ENCODE data around the gene IL11.
"Not testable (repeated sequence)": the region's sequence is repeated elsewhere in the genome, so short reads cannot be mapped to it uniquely, and the experiment has no call there.

IL11 gene

GRCh38 chr19:55336101-55336500 is 34.2 kb downstream of the IL11 start:
- H2AK5ac ChIP-seq (ENCODE audit: low read length), result no peak overlapping the region
- no peak overlapping the region for H3K4me2 ChIP-seq (ENCODE audit: low read length)
- H3K56ac ChIP-seq (ENCODE audit: low read length), result no peak overlapping the region
- no peak overlapping the region for H3K4ac ChIP-seq (ENCODE audit: low read depth, low read length)
- H2BK5ac ChIP-seq (ENCODE audit: low read length), result no peak overlapping the region
- no peak overlapping the region for H3K23ac ChIP-seq (ENCODE audit: low read length)
- H3K27ac ChIP-seq (ENCODE audit: low read depth, low read length), result no peak overlapping the region
- H4K5ac ChIP-seq (ENCODE audit: low read length), result no peak overlapping the region
- no peak for DNase-seq
- H3K9ac ChIP-seq (ENCODE audit: low read length), result no peak overlapping the region
- H4K8ac ChIP-seq (ENCODE audit: low read depth, low read length), result no peak overlapping the region
- H3K4me3 ChIP-seq (ENCODE audit: low read length), result no peak overlapping the region
- H3K79me2 ChIP-seq (ENCODE audit: control insufficient read depth, insufficient read depth, low read length), result no peaks in the 10 kb centered on the region
- no peaks in the 10 kb centered on the region for H3K36me3 ChIP-seq (ENCODE audit: control insufficient read depth, insufficient read depth, low read length)
- H2BK120ac ChIP-seq (ENCODE audit: low read depth, low read length), result no peak overlapping the region
- no peak overlapping the region for H3K18ac ChIP-seq (ENCODE audit: low read length)
- H3K27me3 ChIP-seq (ENCODE audit: insufficient read depth, low read length, poor library complexity), result no peaks in the 10 kb centered on the region
- no peak overlapping the region for H2BK15ac ChIP-seq (replicated peaks; ENCODE audit: low read depth)
- no CpG with 5 or more reads among the region's 7 CpGs for WGBS (ENCODE audit: extremely low coverage, insufficient coverage, low lambda C conversion rate)
- H3K4me1 ChIP-seq (ENCODE audit: control insufficient read depth, low read depth, low read length), result no peaks in the 10 kb centered on the region
- H3K79me1 ChIP-seq (ENCODE audit: low read length), result peaks cover 2% of the 10 kb centered on the region

GRCh38 chr19:55333870-55334269 is 36.4 kb downstream of the IL11 start:
- WGBS (ENCODE audit: extremely low coverage, insufficient coverage, low lambda C conversion rate), result no CpG with 5 or more reads among the region's 11 CpGs
- H4K8ac ChIP-seq (ENCODE audit: low read depth, low read length), result no peak overlapping the region

DNA sequence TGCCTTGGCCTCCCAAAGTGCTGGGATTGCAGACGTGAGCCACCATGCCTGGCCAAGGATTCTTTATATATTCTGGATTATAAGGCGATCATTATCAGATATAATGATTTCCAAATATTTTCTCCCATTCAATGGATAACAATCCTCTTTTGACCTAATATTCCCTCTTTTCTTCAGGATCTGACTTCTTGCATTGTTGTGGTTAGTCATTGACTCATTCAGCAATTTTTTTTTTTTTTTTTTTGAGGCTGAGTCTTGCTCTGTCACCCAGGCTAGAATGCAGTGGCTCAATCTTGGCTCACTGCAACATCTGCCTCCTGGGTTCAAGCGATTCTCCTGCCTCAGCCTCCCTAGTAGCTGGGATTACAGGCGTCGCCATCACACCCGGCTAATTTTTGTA is 40.5 kb downstream of the IL11 start:
- not testable (repeated sequence) for H3K18ac ChIP-seq (ENCODE audit: low read length); H3K9ac ChIP-seq (ENCODE audit: low read length); H3K23ac ChIP-seq (ENCODE audit: low read length); H2BK5ac ChIP-seq (ENCODE audit: low read length); H2BK15ac ChIP-seq (replicated peaks; ENCODE audit: low read depth); H3K4me1 ChIP-seq (ENCODE audit: control insufficient read depth, low read depth, low read length); H3K4ac ChIP-seq (ENCODE audit: low read depth, low read length); H3K4me2 ChIP-seq (ENCODE audit: low read length); H2BK120ac ChIP-seq (ENCODE audit: low read depth, low read length); H3K79me2 ChIP-seq (ENCODE audit: control insufficient read depth, insufficient read depth, low read length); H3K56ac ChIP-seq (ENCODE audit: low read length); H2AK5ac ChIP-seq (ENCODE audit: low read length); H3K79me1 ChIP-seq (ENCODE audit: low read length); H3K27ac ChIP-seq (ENCODE audit: low read depth, low read length); DNase-seq; H4K5ac ChIP-seq (ENCODE audit: low read length); H3K4me3 ChIP-seq (ENCODE audit: low read length); H4K8ac ChIP-seq (ENCODE audit: low read depth, low read length); H3K36me3 ChIP-seq (ENCODE audit: control insufficient read depth, insufficient read depth, low read length); H3K27me3 ChIP-seq (ENCODE audit: insufficient read depth, low read length, poor library complexity)
- WGBS (ENCODE audit: extremely low coverage, insufficient coverage, low lambda C conversion rate), result no CpG with 5 or more reads among the region's 6 CpGs

More at GRCh38 chr19:55333870-55334269, 36.4 kb downstream of the IL11 start:
- H2BK120ac ChIP-seq (ENCODE audit: low read depth, low read length), result no peak overlapping the region
- H3K9ac ChIP-seq (ENCODE audit: low read length), result no peak overlapping the region
- H3K79me1 ChIP-seq (ENCODE audit: low read length), result no peaks in the 10 kb centered on the region
- H2AK5ac ChIP-seq (ENCODE audit: low read length), result no peak overlapping the region
- no peak overlapping the region for H2BK5ac ChIP-seq (ENCODE audit: low read length)
- no peaks in the 10 kb centered on the region for H3K79me2 ChIP-seq (ENCODE audit: control insufficient read depth, insufficient read depth, low read length)
- no peak overlapping the region for H4K5ac ChIP-seq (ENCODE audit: low read length)
- H2BK15ac ChIP-seq (replicated peaks; ENCODE audit: low read depth), result no peak overlapping the region
- no peak overlapping the region for H3K4me3 ChIP-seq (ENCODE audit: low read length)
- H3K27ac ChIP-seq (ENCODE audit: low read depth, low read length), result no peak overlapping the region
- no peak overlapping the region for H3K4me2 ChIP-seq (ENCODE audit: low read length)
- H3K23ac ChIP-seq (ENCODE audit: low read length), result no peak overlapping the region
- H3K4ac ChIP-seq (ENCODE audit: low read depth, low read length), result no peak overlapping the region
- no peaks in the 10 kb centered on the region for H3K27me3 ChIP-seq (ENCODE audit: insufficient read depth, low read length, poor library complexity)
- H3K18ac ChIP-seq (ENCODE audit: low read length), result no peak overlapping the region
- H3K36me3 ChIP-seq (ENCODE audit: control insufficient read depth, insufficient read depth, low read length), result no peaks in the 10 kb centered on the region
- no peak overlapping the region for H3K56ac ChIP-seq (ENCODE audit: low read length)
- no peak for DNase-seq
- no peaks in the 10 kb centered on the region for H3K4me1 ChIP-seq (ENCODE audit: control insufficient read depth, low read depth, low read length)

DNA sequence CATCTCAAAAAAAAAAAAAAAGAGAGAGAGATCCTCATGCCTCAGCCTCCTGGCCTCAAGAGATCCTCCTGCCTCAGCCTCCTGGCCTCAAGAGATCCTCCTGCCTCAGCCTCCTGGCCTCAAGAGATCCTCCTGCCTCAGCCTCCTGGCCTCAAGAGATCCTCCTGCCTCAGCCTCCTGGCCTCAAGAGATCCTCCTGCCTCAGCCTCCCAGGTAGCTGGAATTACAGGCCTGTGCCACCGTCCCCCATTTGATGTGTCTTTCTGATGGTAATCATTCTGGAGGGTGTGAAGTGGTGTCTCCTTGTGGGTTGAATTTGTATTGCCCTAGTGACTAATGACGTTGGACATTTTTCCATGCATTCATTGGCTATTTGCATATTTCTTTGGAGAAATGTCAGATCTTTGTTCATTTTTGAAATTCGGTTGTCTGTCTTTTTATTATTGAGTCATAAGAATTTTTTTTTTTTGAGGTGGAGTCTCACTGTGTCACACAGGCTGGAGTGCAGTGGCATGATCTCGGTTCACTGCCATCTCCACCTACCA is 41.4 kb downstream of the IL11 start:
- not testable (repeated sequence) for H3K27me3 ChIP-seq (ENCODE audit: insufficient read depth, low read length, poor library complexity); H2BK5ac ChIP-seq (ENCODE audit: low read length); H3K79me1 ChIP-seq (ENCODE audit: low read length); H2AK5ac ChIP-seq (ENCODE audit: low read length); H3K23ac ChIP-seq (ENCODE audit: low read length); H4K8ac ChIP-seq (ENCODE audit: low read depth, low read length); H3K4me1 ChIP-seq (ENCODE audit: control insufficient read depth, low read depth, low read length); H3K4me2 ChIP-seq (ENCODE audit: low read length); H3K4ac ChIP-seq (ENCODE audit: low read depth, low read length); H3K56ac ChIP-seq (ENCODE audit: low read length); H3K18ac ChIP-seq (ENCODE audit: low read length); H2BK120ac ChIP-seq (ENCODE audit: low read depth, low read length); H3K9ac ChIP-seq (ENCODE audit: low read length); H3K4me3 ChIP-seq (ENCODE audit: low read length); H4K5ac ChIP-seq (ENCODE audit: low read length); H2BK15ac ChIP-seq (replicated peaks; ENCODE audit: low read depth); H3K36me3 ChIP-seq (ENCODE audit: control insufficient read depth, insufficient read depth, low read length); H3K27ac ChIP-seq (ENCODE audit: low read depth, low read length); H3K79me2 ChIP-seq (ENCODE audit: control insufficient read depth, insufficient read depth, low read length); DNase-seq
- WGBS (ENCODE audit: extremely low coverage, insufficient coverage, low lambda C conversion rate), result 100% methylated on average over 1 of the region's 4 CpGs

DNA sequence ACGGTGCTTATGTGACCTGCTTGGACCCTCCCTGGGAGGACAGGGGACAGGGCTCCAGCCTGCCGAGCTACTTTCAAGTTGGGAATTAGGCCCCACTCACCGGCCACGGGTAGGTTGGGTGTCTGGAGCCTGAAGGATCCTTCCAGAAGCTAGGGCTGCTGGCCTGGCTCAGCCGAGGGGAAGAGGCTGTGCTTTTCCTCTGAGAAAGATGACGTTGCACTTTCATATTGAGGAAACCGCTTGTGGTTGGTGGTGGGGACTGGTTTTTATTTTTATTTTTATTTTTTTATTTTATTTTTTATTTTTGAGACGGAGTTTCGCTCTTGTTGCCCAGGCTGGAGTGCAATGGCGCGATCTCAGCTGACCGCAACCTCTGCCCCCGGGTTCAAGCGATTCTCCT is 45.1 kb downstream of the IL11 start, which contains the start of gene TMEM150B:
Gene TMEM150B, minus strand, starts transcription at position 170 of the 400 bp plus-strand sequence. CDS start 4,305 bp downstream, outside the sequence.
- no CpG with 5 or more reads among the region's 14 CpGs for WGBS (ENCODE audit: extremely low coverage, insufficient coverage, low lambda C conversion rate)
- DNase-seq, result no peak
- no peak within 1 kb of the TSS for H2BK5ac ChIP-seq (ENCODE audit: low read length)
- no peak within 1 kb of the TSS for H2BK120ac ChIP-seq (ENCODE audit: low read depth, low read length)
- no peak within 1 kb of the TSS for H3K23ac ChIP-seq (ENCODE audit: low read length)
- no peak within 1 kb of the TSS for H3K4me3 ChIP-seq (ENCODE audit: low read length)
- H3K4me1 ChIP-seq (ENCODE audit: control insufficient read depth, low read depth, low read length), result no peaks in the 10 kb centered on the region
- no peaks in the 10 kb centered on the region for H3K27me3 ChIP-seq (ENCODE audit: insufficient read depth, low read length, poor library complexity)
- H3K9ac ChIP-seq (ENCODE audit: low read length), result no peak within 1 kb of the TSS
- no peaks in the 10 kb centered on the region for H3K79me2 ChIP-seq (ENCODE audit: control insufficient read depth, insufficient read depth, low read length)
- H3K4ac ChIP-seq (ENCODE audit: low read depth, low read length), result no peak within 1 kb of the TSS
- H2BK15ac ChIP-seq (replicated peaks; ENCODE audit: low read depth), result no peak within 1 kb of the TSS
- no peak within 1 kb of the TSS for H3K27ac ChIP-seq (ENCODE audit: low read depth, low read length)
- H2AK5ac ChIP-seq (ENCODE audit: low read length), result no peak within 1 kb of the TSS
- H4K8ac ChIP-seq (ENCODE audit: low read depth, low read length), result no peak within 1 kb of the TSS
- no peak within 1 kb of the TSS for H3K56ac ChIP-seq (ENCODE audit: low read length)
- no peak within 1 kb of the TSS for H4K5ac ChIP-seq (ENCODE audit: low read length)
- H3K18ac ChIP-seq (ENCODE audit: low read length), result no peak within 1 kb of the TSS
- no peaks in the 10 kb centered on the region for H3K79me1 ChIP-seq (ENCODE audit: low read length)
- H3K36me3 ChIP-seq (ENCODE audit: control insufficient read depth, insufficient read depth, low read length), result no peaks in the 10 kb centered on the region
- no peak within 1 kb of the TSS for H3K4me2 ChIP-seq (ENCODE audit: low read length)

DNA sequence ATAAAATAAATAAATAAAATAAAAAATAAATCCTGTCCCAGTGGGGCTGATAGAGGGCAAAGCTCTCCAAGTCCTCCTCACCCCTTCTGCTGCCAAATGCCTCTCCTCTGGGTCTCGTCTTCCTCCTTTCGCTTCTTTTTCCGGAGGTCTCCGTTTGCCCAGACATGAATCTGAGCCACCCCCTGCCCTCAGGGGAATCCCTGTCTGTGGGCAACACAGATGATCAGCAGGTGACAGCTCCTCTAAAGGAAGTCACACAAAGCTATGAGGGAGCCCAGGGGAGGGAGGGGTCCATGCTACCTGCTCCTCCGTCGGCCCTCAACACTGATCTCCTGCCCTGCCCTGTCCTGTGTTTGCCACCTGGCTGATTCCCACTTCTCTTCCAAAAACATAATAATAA is 45.6 kb downstream of the IL11 start:
- H3K18ac ChIP-seq (ENCODE audit: low read length), result no peak overlapping the region
- H3K79me1 ChIP-seq (ENCODE audit: low read length), result no peaks in the 10 kb centered on the region
- WGBS (ENCODE audit: extremely low coverage, insufficient coverage, low lambda C conversion rate), result no CpG with 5 or more reads among the region's 6 CpGs
- no peak overlapping the region for H2BK15ac ChIP-seq (replicated peaks; ENCODE audit: low read depth)
- H3K79me2 ChIP-seq (ENCODE audit: control insufficient read depth, insufficient read depth, low read length), result no peaks in the 10 kb centered on the region
- no peak overlapping the region for H3K9ac ChIP-seq (ENCODE audit: low read length)
- H3K56ac ChIP-seq (ENCODE audit: low read length), result no peak overlapping the region
- H2BK5ac ChIP-seq (ENCODE audit: low read length), result no peak overlapping the region
- H3K27me3 ChIP-seq (ENCODE audit: insufficient read depth, low read length, poor library complexity), result no peaks in the 10 kb centered on the region
- H3K4me2 ChIP-seq (ENCODE audit: low read length), result no peak overlapping the region
- H3K4me3 ChIP-seq (ENCODE audit: low read length), result no peak overlapping the region
- H3K23ac ChIP-seq (ENCODE audit: low read length), result no peak overlapping the region
- H2BK120ac ChIP-seq (ENCODE audit: low read depth, low read length), result no peak overlapping the region
- no peak overlapping the region for H4K8ac ChIP-seq (ENCODE audit: low read depth, low read length)
- H3K36me3 ChIP-seq (ENCODE audit: control insufficient read depth, insufficient read depth, low read length), result no peaks in the 10 kb centered on the region
- H2AK5ac ChIP-seq (ENCODE audit: low read length), result no peak overlapping the region
- H3K27ac ChIP-seq (ENCODE audit: low read depth, low read length), result no peak overlapping the region
- no peak overlapping the region for H3K4ac ChIP-seq (ENCODE audit: low read depth, low read length)
- DNase-seq, result no peak
- H4K5ac ChIP-seq (ENCODE audit: low read length), result no peak overlapping the region
- H3K4me1 ChIP-seq (ENCODE audit: control insufficient read depth, low read depth, low read length), result no peaks in the 10 kb centered on the region

Measured in mesendoderm (in vitro differentiated cells).